Stomach (tissue), 9 donors: Measurements from ENCODE around the gene ERC2. TPM values are rescaled to one million over a fixed set of nuclear protein-coding genes. Genes with fewer than 3 reads are reported as not detected.

Experiments
- DNase-seq, 2 donors: peaks; one replicate each; pipeline versions ENCODE4 v3.0.0 to v3.0.0-alpha.2; 2013 to 2019
- H3K27ac ChIP-seq, 5 donors: fragments of 200-600 bp in 4 of 5; sonication (generic) in 4 of 5; one replicate each; pipeline ENCODE4 v1.5.1; 2013 to 2019; ENCODE audit warnings: mild to moderate bottlenecking in 1 of 5, moderate library complexity in 1 of 5
- H3K27me3 ChIP-seq, 3 donors: fragments of 200-600 bp; sonication (generic); one replicate each; pipeline ENCODE4 v1.5.1; 2017 to 2019; ENCODE audit warnings: mixed run types in 1 of 3
- H3K36me3 ChIP-seq, 4 donors: fragments of 200-600 bp; sonication (generic); 1 replicate in 3 of 4; 2 replicates in 1 of 4; pipeline ENCODE4 v1.5.1; 2016 to 2019
- H3K4me1 ChIP-seq, 4 donors: fragments of 200-600 bp; sonication (generic); one replicate each; pipeline ENCODE4 v1.5.1; 2016 to 2019
- H3K4me3 ChIP-seq, 4 donors: fragments of 200-600 bp; sonication (generic) in 3 of 4; one replicate each; pipeline ENCODE4 v1.5.1; 2016 to 2019; ENCODE audit warnings: mild to moderate bottlenecking in 1 of 4
- H3K9me3 ChIP-seq, 4 donors: fragments of 200-600 bp; sonication (generic); one replicate each; pipeline ENCODE4 v1.5.1; 2016 to 2019
- CTCF ChIP-seq, 7 experiments: fragments of 450-650 bp in 4 of 7; fragments of 200-600 bp in 3 of 7; sonication (generic) in 3 of 7; IDR thresholded peaks; one replicate each; pipeline ENCODE4 v1.5.1; 2016 to 2019; ENCODE audit warnings: antibody characterized with exemption in 7 of 7, control low read depth in 2 of 7, mild to moderate bottlenecking in 1 of 7
- EP300 ChIP-seq: sonication (generic); formaldehyde crosslinking; IDR thresholded peaks from one replicate; pipeline ENCODE4 v1.6.1; 2017; ENCODE audit warnings: antibody characterized with exemption
- POLR2A ChIP-seq, 4 donors: fragments of 450-650 bp; IDR thresholded peaks; one replicate each; pipeline ENCODE4 v1.6.1; 2016; ENCODE audit warnings: antibody characterized with exemption in 4 of 4, control low read depth in 2 of 4, mild to moderate bottlenecking in 1 of 4, moderate library complexity in 1 of 4
- POLR2AphosphoS5 ChIP-seq, 3 donors: sonication (generic); formaldehyde crosslinking; IDR thresholded peaks; one replicate each; pipeline ENCODE4 v1.6.1; 2016; ENCODE audit warnings: antibody characterized with exemption in 3 of 3
- WGBS, 5 donors: extraction: QIAGEN DNeasy Blood & Tissue Kit in 3 of 5; methylation state at CpG; one replicate each; pipeline versions ENCODE4 v1.1.5 to v1.1.7; 2013 to 2018; 5-methylcytosine and 5-hydroxymethylcytosine counted together
- intact Hi-C: fragments of 100-400 bp; cut with DNase I; formaldehyde crosslinking; loops from one replicate; pipeline ENCODE4 v1.15.1; 2023; ENCODE audit warnings: low total_unique reads
- polyA plus RNA-seq, 3 donors: library from polyadenylated mRNA; stranded (reverse); fragments of 200-250 nt; gene quantifications; one replicate each; pipeline ENCODE4 v1.2.3, GENCODE V29; 2013
- total RNA-seq, 5 donors: library from RNA; depleted of rRNA; stranded (reverse); fragments of >200 nt; gene quantifications; one replicate each; pipeline versions ENCODE4 v1.1.0 to v1.2.3, GENCODE V29; 2014 to 2016
- donor health status: healthy with polysubstance abuse.
- donor health status: Bipolar disorder and iron deficiency.
- donor health status: healthy.

ERC2 gene
- total and polyA plus RNA-seq, 8 donors, result 0.43 to 3.1 (median 1.3) TPM; not detected in 2

DNA sequence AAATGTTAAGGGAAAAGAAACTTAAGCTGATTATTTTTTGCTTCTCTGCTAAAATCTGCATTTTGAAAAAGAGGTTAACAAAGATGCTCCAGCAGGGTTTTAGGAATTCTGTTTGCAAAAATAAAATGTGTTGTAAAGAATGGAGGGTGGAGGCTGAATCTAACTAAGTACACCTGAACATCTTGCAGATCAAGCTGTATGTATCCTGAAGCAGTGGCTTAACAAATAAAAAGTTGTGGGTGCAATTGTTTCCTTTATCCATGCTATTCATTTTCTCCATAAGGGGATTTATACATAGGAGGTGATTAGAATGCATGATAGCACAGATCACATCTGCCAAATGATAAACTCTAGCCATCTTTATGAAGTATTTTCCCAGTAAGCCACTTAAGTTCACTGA lies 466.3 kb downstream of the ERC2 start:
- Histone ChIP-seq H3K27me3 (no peaks in the 10 kb centered on the region), H3K36me3 (no peaks in the 10 kb centered on the region), H3K4me1 (no peaks in the 10 kb centered on the region), H3K27ac (no peak overlapping the region), H3K9me3 (no peaks in the 10 kb centered on the region), H3K4me3 (no peak overlapping the region)
- TF ChIP-seq CTCF (IDR thresholded peaks at IDR 0.05), result no peak
- no peak for TF ChIP-seq POLR2A (IDR thresholded peaks at IDR 0.05)
- TF ChIP-seq POLR2AphosphoS5 (IDR thresholded peaks at IDR 0.05), result no peak
- no peak for TF ChIP-seq EP300
- intact Hi-C loops, result no loop called here
- no peak for DNase-seq

GRCh38 chr3:56001537-56001936 lies 466.7 kb downstream of the ERC2 start:
- WGBS, 5 donors, result 72 to 85% (median 75%) methylated on average over 4 of the region's 4 CpGs
- Histone ChIP-seq H3K36me3 (no peaks in the 10 kb centered on the region), H3K27me3 (no peaks in the 10 kb centered on the region), H3K4me1 (no peaks in the 10 kb centered on the region), H3K27ac (no peak overlapping the region), H3K9me3 (no peaks in the 10 kb centered on the region), H3K4me3 (no peak overlapping the region)
- no peak for DNase-seq
- intact Hi-C loops, result no loop called here
- TF ChIP-seq POLR2A (IDR thresholded peaks at IDR 0.05), result no peak

GRCh38 chr3:55989366-55989765 lies 478.9 kb downstream of the ERC2 start:
- peaks cover 0 to 7% (median 0%) of the 10 kb centered on the region in 4 donors for H3K4me1 ChIP-seq
- intact Hi-C loops, result no loop called here
- no peaks in the 10 kb centered on the region for H3K27me3 ChIP-seq
- no peak overlapping the region for H3K27ac ChIP-seq
- H3K36me3 ChIP-seq, result no peaks in the 10 kb centered on the region
- WGBS, 5 donors, result 68 to 94% (median 88%) methylated on average over 2 of the region's 2 CpGs
- no peak overlapping the region for H3K4me3 ChIP-seq
- DNase-seq, result no peak
- TF ChIP-seq CTCF (IDR thresholded peaks at IDR 0.05) (no peak), POLR2AphosphoS5 (IDR thresholded peaks at IDR 0.05) (no peak), POLR2A (IDR thresholded peaks at IDR 0.05) (no peak), EP300 (no peak)
- H3K9me3 ChIP-seq, result no peaks in the 10 kb centered on the region

- Histone ChIP-seq H3K27ac (no peak overlapping the region), H3K27me3 (no peaks in the 10 kb centered on the region), H3K4me1 (peaks cover 0 to 7% (median 0%) of the 10 kb centered on the region in 4 donors), H3K36me3 (no peaks in the 10 kb centered on the region), H3K4me3 (no peak overlapping the region), H3K9me3 (no peaks in the 10 kb centered on the region)
- intact Hi-C loops, result no loop called here
- WGBS, 5 donors, result 37 to 71% (median 53%) methylated on average over 3 of the region's 3 CpGs
- peak in 1 of 2 donors; percentile 26 for DNase-seq
- TF ChIP-seq CTCF (IDR thresholded peaks at IDR 0.05), result no peak
- TF ChIP-seq EP300, result no peak
- TF ChIP-seq POLR2A (IDR thresholded peaks at IDR 0.05), result no peak
- TF ChIP-seq POLR2AphosphoS5 (IDR thresholded peaks at IDR 0.05), result no peak
Observed at GRCh38 chr3:55988905-55989304, 479.4 kb downstream of the ERC2 start.

DNA sequence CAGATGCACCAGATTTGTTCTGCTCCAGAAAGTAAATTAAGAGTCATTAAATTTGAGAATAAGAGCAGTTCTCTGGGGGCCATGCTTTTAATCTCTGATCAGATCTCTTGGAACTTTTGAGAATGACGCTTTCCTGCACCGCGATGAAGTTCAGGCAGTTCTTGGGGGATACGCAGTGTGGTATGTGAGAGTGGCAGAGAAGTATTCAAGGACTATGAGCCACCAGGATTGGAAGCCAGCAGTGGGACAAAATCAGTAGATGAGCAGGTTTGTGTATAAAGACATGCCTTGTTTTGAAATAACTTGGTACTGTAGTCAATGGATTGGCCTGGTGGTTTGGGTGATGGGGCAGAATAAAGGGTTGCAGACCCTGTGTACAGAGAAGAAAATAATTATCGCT lies 483.6 kb downstream of the ERC2 start:
- Histone ChIP-seq H3K27ac (no peak overlapping the region), H3K36me3 (no peaks in the 10 kb centered on the region), H3K27me3 (no peaks in the 10 kb centered on the region), H3K4me1 (peaks cover 0 to 7% (median 0%) of the 10 kb centered on the region in 4 donors), H3K4me3 (no peak overlapping the region), H3K9me3 (no peaks in the 10 kb centered on the region)
- intact Hi-C loops, result no loop called here
- no peak for DNase-seq
- 95 to 98% (median 97%) methylated on average over 5 of the region's 5 CpGs for WGBS, 5 donors
- TF ChIP-seq POLR2A (IDR thresholded peaks at IDR 0.05) (no peak), CTCF (IDR thresholded peaks at IDR 0.05) (no peak), POLR2AphosphoS5 (IDR thresholded peaks at IDR 0.05) (no peak), EP300 (no peak)
